Fibroblast of villous mesenchyme (primary cell): ENCODE results near the gene COBL. TPM values are rescaled to one million over a fixed set of nuclear protein-coding genes. Genes with fewer than 3 reads are reported as not detected.

Experiments
- DNase-seq: peaks from one replicate; pipeline ENCODE4 v3.0.0-alpha.2; 2010; ENCODE audit warnings: low read depth
- H3K4me3 ChIP-seq: 2 replicates; pipeline ENCODE4 v1.5.1; 2011; ENCODE audit warnings: low read depth, mild to moderate bottlenecking, low read length
- total RNA-seq: library from RNA; depleted of rRNA; stranded (reverse); fragments of >200 nt; gene quantifications from 2 replicates; pipeline ENCODE4 v1.2.3, GENCODE V29; 2012
- TF ChIP-seq, protein P1 (sequence below): IDR thresholded peaks from 2 replicates; pipeline ENCODE4 v1.5.1; 2012; ENCODE audit warnings: low read depth, mild to moderate bottlenecking, low read length; ENCODE audit not compliant: insufficient read depth

COBL gene
- total RNA-seq, 1 donor, result not detected

DNA sequence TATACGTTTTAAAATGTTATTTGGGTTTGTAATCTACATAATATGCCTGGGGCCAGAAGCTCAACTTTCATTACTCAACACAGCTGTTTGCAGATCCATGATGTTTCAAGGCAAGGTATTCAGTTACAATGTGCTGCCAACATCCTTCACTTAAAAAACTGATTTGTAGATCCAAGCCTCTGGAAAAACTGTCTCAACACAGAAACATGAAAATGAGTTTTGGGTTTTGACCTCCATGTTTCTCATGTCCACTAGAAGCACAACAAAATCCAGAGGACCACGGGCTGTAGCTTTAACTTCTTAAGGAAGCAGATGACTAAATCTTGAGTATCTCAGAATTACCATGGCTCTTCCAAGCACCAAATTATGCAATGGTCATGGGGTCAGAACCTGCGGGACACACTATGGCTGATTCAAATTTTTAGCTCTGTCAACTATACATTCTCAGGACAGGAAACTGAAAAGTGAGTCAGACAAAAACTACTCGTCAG, 286.9 kb downstream of the COBL start:
- TF ChIP-seq, protein P1, sequence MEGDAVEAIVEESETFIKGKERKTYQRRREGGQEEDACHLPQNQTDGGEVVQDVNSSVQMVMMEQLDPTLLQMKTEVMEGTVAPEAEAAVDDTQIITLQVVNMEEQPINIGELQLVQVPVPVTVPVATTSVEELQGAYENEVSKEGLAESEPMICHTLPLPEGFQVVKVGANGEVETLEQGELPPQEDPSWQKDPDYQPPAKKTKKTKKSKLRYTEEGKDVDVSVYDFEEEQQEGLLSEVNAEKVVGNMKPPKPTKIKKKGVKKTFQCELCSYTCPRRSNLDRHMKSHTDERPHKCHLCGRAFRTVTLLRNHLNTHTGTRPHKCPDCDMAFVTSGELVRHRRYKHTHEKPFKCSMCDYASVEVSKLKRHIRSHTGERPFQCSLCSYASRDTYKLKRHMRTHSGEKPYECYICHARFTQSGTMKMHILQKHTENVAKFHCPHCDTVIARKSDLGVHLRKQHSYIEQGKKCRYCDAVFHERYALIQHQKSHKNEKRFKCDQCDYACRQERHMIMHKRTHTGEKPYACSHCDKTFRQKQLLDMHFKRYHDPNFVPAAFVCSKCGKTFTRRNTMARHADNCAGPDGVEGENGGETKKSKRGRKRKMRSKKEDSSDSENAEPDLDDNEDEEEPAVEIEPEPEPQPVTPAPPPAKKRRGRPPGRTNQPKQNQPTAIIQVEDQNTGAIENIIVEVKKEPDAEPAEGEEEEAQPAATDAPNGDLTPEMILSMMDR, result no peak
- H3K4me3 ChIP-seq, result no peak overlapping the region

GRCh38 chr7:51029131-51029530, 287.5 kb downstream of the COBL start:
- TF ChIP-seq, protein P1, result no peak
- no peak for DNase-seq
- no peak overlapping the region for H3K4me3 ChIP-seq

More for the DNA sequence above, 286.9 kb downstream of the COBL start:
- peak; percentile 95 for DNase-seq

DNA sequence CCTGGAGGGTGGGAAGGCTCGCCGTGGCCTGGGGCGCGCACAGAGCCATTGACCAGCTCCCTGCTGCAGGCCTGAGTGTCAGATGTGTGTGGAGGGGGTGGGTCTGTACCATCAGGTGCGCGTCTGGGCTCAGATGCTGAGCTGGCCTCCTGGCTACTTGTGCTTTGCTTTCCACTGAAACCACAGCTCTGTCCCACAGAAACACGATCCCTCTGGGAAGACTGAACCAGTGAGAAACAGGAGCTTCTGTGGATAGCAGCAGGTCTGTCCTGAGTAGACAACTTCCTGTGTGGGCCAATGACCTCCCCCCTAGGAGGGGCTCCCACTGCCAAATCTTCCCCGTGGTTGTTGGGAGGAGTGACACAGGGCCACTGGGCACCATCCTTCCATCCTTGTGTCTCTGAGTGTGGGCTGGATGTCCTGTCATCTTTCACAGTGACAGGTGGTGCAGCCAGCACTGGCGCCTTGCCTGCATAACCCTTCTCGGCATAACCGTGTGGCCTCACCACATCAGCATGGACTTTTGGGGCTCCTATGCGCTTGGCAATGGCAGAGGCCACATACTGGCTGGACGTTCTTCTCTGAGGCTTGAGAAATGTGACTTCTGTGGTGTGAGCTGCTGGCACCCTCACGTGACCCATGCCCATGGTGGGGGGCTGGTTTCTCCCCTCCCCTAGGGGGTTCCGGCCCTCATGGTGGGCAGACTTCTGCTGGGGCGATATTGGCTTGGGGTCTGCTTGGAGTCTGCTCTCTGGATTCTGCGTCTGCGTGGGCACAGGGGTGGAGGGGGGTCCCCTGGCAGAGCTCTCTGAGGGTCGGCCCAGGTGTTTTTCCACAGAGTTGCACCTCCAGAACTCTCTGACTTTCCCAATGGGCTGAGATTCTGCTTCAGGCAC, 288.4 kb downstream of the COBL start:
- TF ChIP-seq, protein P1, result no peak
- no peak for DNase-seq

DNA sequence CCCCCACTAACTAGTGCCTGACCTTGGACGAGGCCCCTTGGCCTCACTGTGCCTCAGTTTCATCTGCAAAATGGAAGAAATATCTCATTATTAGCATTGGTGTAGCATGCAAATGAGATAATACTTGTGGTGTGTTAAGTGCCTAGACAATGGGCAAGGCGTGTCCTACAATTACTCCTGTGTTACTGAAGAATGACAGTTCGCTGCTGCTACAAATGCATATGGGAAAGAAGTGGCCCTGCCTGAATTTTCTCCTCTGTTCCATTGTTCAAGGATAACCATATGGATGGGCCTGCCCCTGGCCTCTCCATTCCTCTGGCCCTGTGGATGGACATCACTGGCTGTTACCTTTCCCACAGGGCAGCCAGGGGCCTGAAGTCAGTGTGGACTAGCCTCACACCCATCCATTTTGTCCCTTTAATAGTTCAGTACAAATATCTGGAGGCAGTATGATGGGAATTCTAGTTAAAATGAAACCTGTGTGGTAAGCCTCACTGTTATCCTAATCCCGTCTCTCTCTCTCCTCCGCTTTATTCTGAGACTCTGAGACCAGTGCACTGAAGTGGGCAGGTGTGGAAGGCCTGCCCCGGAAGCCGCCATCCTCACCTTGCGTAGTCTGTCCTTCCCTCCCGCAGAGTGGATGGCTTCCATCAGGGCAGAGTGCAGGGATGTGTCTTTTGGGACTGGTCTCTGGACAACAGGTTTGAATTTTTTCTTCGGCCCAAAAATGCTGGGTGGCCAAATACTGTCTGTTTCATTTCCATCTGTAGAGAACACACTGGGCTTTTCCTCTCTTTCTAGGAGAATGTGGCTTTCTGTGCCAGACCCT, 289.3 kb downstream of the COBL start:
- no peak for DNase-seq
- H3K4me3 ChIP-seq, result no peak overlapping the region
- TF ChIP-seq, protein P1, result no peak

More for the DNA sequence above, 288.4 kb downstream of the COBL start:
- no peak overlapping the region for H3K4me3 ChIP-seq

- no peak for DNase-seq
- H3K4me3 ChIP-seq, result no peak overlapping the region
- TF ChIP-seq, protein P1, result no peak
Observed at GRCh38 chr7:51026341-51026740, 290.3 kb downstream of the COBL start.

DNA sequence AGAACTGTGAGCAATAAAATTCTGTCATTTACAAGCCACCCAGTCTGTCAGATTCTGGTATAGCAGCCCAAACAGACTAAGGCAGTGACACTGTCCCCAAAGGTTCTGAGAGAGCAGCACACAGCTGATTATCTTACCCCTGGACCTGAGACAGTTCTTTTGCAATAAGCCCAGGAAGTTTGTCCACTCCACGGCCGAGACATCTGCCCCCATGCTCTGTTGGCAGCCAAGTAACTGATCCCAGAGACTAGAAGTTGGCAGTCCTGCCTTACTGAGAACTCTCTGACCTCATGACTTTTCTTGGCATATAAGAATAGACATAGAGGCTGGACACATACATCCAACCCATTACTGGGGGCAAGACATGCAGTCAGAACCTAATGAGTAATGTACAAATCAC, 290.9 kb downstream of the COBL start:
- DNase-seq, result no peak
- TF ChIP-seq, protein P1, result no peak
- no peak overlapping the region for H3K4me3 ChIP-seq
